ENCODE measurements around the gene WIPF1.

The WIPF1 gene

DNA sequence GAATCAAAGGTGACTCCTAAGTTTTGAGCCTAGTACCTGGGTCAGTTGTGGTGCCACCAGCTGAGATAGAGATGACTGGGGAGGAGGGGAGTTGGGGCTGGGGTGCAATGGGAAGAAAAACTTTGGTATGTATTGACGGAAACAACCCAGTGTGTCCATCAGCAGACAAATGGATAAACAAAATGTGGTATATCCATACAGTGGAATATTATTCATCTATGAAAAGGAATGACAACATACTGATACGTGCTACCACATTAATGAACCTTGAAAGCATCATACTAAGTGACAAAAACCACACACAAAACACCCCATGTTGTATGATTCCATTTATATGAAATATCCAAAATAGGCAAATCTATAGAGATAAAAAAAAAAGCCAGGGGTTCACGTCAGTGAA, 69.6 kb downstream of the WIPF1 start:
- DNase-seq (ENCODE audit: extremely low read depth, low read depth) = no peak
- TF ChIP-seq CTCF (IDR thresholded peaks at IDR 0.05; ENCODE audit: low read depth, low read length, missing control alignments) = no peak
- H3K4me3 ChIP-seq (replicated peaks; ENCODE audit: low read depth, low read length) = no peak overlapping the region

DNA sequence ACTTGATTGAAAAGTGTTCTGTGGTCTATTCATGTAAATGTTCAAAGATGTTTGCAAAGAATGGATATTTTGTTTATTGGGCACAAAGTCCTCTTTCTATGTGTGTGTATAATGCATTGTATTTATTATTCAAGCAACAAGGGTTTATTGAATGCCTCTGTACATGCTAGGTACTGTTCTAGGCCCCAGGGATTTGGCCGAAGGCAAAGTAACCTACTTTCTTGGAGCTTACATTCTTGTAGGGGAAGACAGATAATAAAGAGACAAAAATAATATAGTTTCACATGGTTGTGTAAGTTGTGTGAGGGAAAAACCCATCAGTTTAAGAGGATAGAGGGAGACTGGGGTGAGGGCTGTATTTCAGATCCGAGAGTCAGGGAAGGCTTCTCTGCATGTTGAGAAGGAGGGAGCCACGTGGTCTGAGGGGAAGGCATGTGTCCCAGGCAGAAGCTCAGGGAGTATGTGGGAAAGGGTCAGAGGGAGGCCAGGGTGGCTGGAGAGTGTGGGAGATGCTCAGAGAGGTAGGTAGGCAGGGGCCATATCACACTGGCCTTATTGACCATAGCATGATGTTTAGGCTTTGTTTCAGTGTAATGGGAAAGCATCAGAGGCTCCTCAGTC, 70.4 kb downstream of the WIPF1 start:
- no peak for DNase-seq (ENCODE audit: extremely low read depth, low read depth)
- TF ChIP-seq CTCF (IDR thresholded peaks at IDR 0.05; ENCODE audit: low read depth, low read length, missing control alignments) = no peak

GRCh38 chr2:174524527-174524926, 73.1 kb downstream of the WIPF1 start:
- H3K4me3 ChIP-seq (replicated peaks; ENCODE audit: low read depth, low read length) = no peak overlapping the region
- no peak for TF ChIP-seq CTCF (IDR thresholded peaks at IDR 0.05; ENCODE audit: low read depth, low read length, missing control alignments)
- DNase-seq (ENCODE audit: extremely low read depth, low read depth) = no peak

More for the DNA sequence above, 70.4 kb downstream of the WIPF1 start:
- H3K4me3 ChIP-seq (replicated peaks; ENCODE audit: low read depth, low read length) = no peak overlapping the region

DNA sequence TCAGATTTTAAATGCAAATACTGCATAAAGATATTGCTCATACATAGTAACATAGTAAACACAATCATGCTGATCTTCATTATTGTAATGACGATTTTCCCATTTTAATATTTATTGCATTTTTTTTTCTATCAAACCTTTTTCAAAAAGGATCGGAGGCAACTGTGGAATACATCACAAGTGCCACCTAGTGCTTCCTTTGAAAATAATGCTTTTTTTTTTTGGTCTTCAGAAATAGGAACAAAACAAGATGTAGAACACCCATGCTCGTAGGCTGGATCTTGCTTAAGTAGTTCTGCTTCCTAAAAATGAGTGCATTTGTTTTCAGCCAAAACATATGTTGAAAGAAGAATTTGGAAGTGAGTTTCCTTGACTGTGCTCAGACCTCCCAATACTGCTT, 75.1 kb downstream of the WIPF1 start:
- no peak for TF ChIP-seq CTCF (IDR thresholded peaks at IDR 0.05; ENCODE audit: low read depth, low read length, missing control alignments)
- DNase-seq (ENCODE audit: extremely low read depth, low read depth) = no peak

GRCh38 chr2:174518395-174518794, 79.2 kb downstream of the WIPF1 start:
- DNase-seq (ENCODE audit: extremely low read depth, low read depth) = no peak
- TF ChIP-seq CTCF (IDR thresholded peaks at IDR 0.05; ENCODE audit: low read depth, low read length, missing control alignments) = no peak
- no peak overlapping the region for H3K4me3 ChIP-seq (replicated peaks; ENCODE audit: low read depth, low read length)

More for the DNA sequence above, 75.1 kb downstream of the WIPF1 start:
- H3K4me3 ChIP-seq (replicated peaks; ENCODE audit: low read depth, low read length) = no peak overlapping the region

GRCh38 chr2:174516501-174517378, 80.9 kb downstream of the WIPF1 start:
- no peak for TF ChIP-seq CTCF (IDR thresholded peaks at IDR 0.05; ENCODE audit: low read depth, low read length, missing control alignments)
- no peak overlapping the region for H3K4me3 ChIP-seq (replicated peaks; ENCODE audit: low read depth, low read length)
- DNase-seq (ENCODE audit: extremely low read depth, low read depth) = no peak
